GM12873 (cell line): ENCODE results near the gene ST6GAL1.

Source experiments
- CTCF ChIP-seq: IDR thresholded peaks from 2 replicates; pipeline ENCODE4 v1.5.1; 2012; ENCODE audit warnings: low read depth, mild to moderate bottlenecking, moderate library complexity, low read length, control low read depth; ENCODE audit not compliant: insufficient read depth; ENCODE audit errors: missing control alignments

The ST6GAL1 gene

GRCh38 chr3:186974824-186975313, 44.5 kb downstream of the ST6GAL1 start:
- no peak for TF ChIP-seq CTCF

GRCh38 chr3:186975726-186976125, 45.4 kb downstream of the ST6GAL1 start:
- no peak for TF ChIP-seq CTCF

- TF ChIP-seq CTCF = no peak
These were observed 46.8 kb downstream of the ST6GAL1 start for GRCh38 chr3:186976837-186977750.

- no peak for TF ChIP-seq CTCF
These were observed 48.4 kb downstream of the ST6GAL1 start for GRCh38 chr3:186978712-186979111.

- no peak for TF ChIP-seq CTCF
These were observed 49.5 kb downstream of the ST6GAL1 start for GRCh38 chr3:186979852-186980251.

- no peak for TF ChIP-seq CTCF
These were observed 50.7 kb downstream of the ST6GAL1 start for GRCh38 chr3:186980989-186981388.

- no peak for TF ChIP-seq CTCF
These were observed 53.3 kb downstream of the ST6GAL1 start for GRCh38 chr3:186983659-186984058.
